Activated CD4-positive, alpha-beta T cell treated with anti-CD3 and anti-CD28 coated beads for 24 hours (primary cell): ENCODE measurements around the gene ADARB2.

ENCODE experiments used
- DNase-seq, 2 donors: peaks; one replicate each; pipeline ENCODE4 v3.0.0-alpha.2; 2020; ENCODE audit warnings: low read depth in 2 of 2

ADARB2 gene

GRCh38 chr10:1596482-1597099 lies 140.7 kb downstream of the ADARB2 start:
- DNase-seq, result no peak

- no peak for DNase-seq
These were observed 141.6 kb downstream of the ADARB2 start for GRCh38 chr10:1595726-1596125.

- DNase-seq, result no peak
These were observed 142.1 kb downstream of the ADARB2 start for GRCh38 chr10:1595242-1595600.

GRCh38 chr10:1594372-1595241 lies 142.7 kb downstream of the ADARB2 start:
- no peak for DNase-seq

- DNase-seq, result no peak
These were observed 145.6 kb downstream of the ADARB2 start for GRCh38 chr10:1591742-1592141.

- DNase-seq, result no peak
These were observed 146.3 kb downstream of the ADARB2 start for GRCh38 chr10:1591045-1591444.

- no peak for DNase-seq
These were observed 148.1 kb downstream of the ADARB2 start for GRCh38 chr10:1589257-1589656.

GRCh38 chr10:1582739-1583138 lies 154.6 kb downstream of the ADARB2 start:
- no peak for DNase-seq

GRCh38 chr10:1581189-1581588 lies 156.1 kb downstream of the ADARB2 start:
- no peak for DNase-seq

- DNase-seq, result no peak
These were observed 157.7 kb downstream of the ADARB2 start for GRCh38 chr10:1579671-1580070.

GRCh38 chr10:1579141-1579491 lies 158.2 kb downstream of the ADARB2 start:
- DNase-seq, result no peak

- DNase-seq, result no peak
These were observed 158.8 kb downstream of the ADARB2 start for GRCh38 chr10:1578392-1579140.

- no peak for DNase-seq
These were observed 159.4 kb downstream of the ADARB2 start for GRCh38 chr10:1577945-1578344.

GRCh38 chr10:1577373-1577770 lies 160.0 kb downstream of the ADARB2 start:
- no peak for DNase-seq

- no peak for DNase-seq
These were observed 160.6 kb downstream of the ADARB2 start for GRCh38 chr10:1576467-1577372.

GRCh38 chr10:1575481-1576244 lies 161.7 kb downstream of the ADARB2 start:
- DNase-seq, result no peak

GRCh38 chr10:1574719-1575118 lies 162.6 kb downstream of the ADARB2 start:
- no peak for DNase-seq

GRCh38 chr10:1573981-1574380 lies 163.3 kb downstream of the ADARB2 start:
- no peak for DNase-seq

GRCh38 chr10:1573334-1573969 lies 163.9 kb downstream of the ADARB2 start:
- no peak for DNase-seq

GRCh38 chr10:1572519-1573333 lies 164.6 kb downstream of the ADARB2 start:
- DNase-seq, result no peak
